HepG2 (cell line): Measurements from ENCODE around the gene IGLON5. TPM values are rescaled to one million over a fixed set of nuclear protein-coding genes. Genes with fewer than 3 reads are reported as not detected.
A peak's percentile ranks its signal among the peaks of the same experiment; 100 is the strongest.

Source experiments
- ASH2L ChIP-seq: fragments of 300-600, 200-600 bp; sonication (generic); IDR thresholded peaks from 2 replicates; pipeline ENCODE4 v1.7.0; 2017; ENCODE audit warnings: low read depth, mild to moderate bottlenecking, moderate library complexity, mixed read lengths, low read length; ENCODE audit not compliant: insufficient read length
- DNMT3B ChIP-seq: conservative IDR thresholded peaks from 2 replicates; pipeline ENCODE4 v1.6.1; 2016; ENCODE audit warnings: missing biosample characterization, control low read depth
- EP300 ChIP-seq, 3 experiments: sonication (generic) in 1 of 3; formaldehyde crosslinking in 1 of 3; IDR thresholded peaks; 2 replicates each; pipeline versions ENCODE4 v1.5.1 to v1.6.1; 2011 to 2020; ENCODE audit warnings: low read depth in 2 of 3, low read length in 2 of 3, borderline replicate concordance in 1 of 3, improper control_type of control experiment in 1 of 3, mild to moderate bottlenecking in 1 of 3, missing genetic modification reagents in 1 of 3, moderate library complexity in 1 of 3
- ETS1 ChIP-seq: sonication (generic); formaldehyde crosslinking; IDR thresholded peaks from 2 replicates; pipeline ENCODE4 v1.4.0; 2020; ENCODE audit warnings: missing genetic modification reagents
- EZH2 ChIP-seq: conservative IDR thresholded peaks from 2 replicates; pipeline ENCODE4 v1.6.1; 2012; ENCODE audit warnings: mild to moderate bottlenecking, low read depth, low read length, moderate library complexity
- FOXO4 ChIP-seq: sonication (generic); formaldehyde crosslinking; conservative IDR thresholded peaks from 2 replicates; pipeline ENCODE4 v1.8.1; 2023; ENCODE audit warnings: missing genetic modification reagents
- MNT ChIP-seq: fragments of 450-650 bp; IDR thresholded peaks from 2 replicates; pipeline ENCODE4 v1.6.1; 2016
- MTF1 ChIP-seq: sonication (generic); formaldehyde crosslinking; IDR thresholded peaks from 2 replicates; pipeline ENCODE4 v1.5.0; 2020; ENCODE audit warnings: missing genetic modification reagents
- NRL ChIP-seq: sonication (generic); formaldehyde crosslinking; IDR thresholded peaks from 2 replicates; pipeline ENCODE4 v1.5.0; 2020; ENCODE audit warnings: missing genetic modification reagents, mild to moderate bottlenecking, moderate library complexity, borderline replicate concordance
- SMARCE1 ChIP-seq: fragments of 450-650 bp; IDR thresholded peaks from 2 replicates; pipeline ENCODE4 v1.6.1; 2017; ENCODE audit warnings: borderline replicate concordance
- THAP8 ChIP-seq: sonication (generic); formaldehyde crosslinking; IDR thresholded peaks from 2 replicates; pipeline ENCODE4 v1.5.1; 2020; ENCODE audit warnings: missing genetic modification reagents, mild to moderate bottlenecking, borderline replicate concordance
- UBTF ChIP-seq: sonication (generic); formaldehyde crosslinking; IDR thresholded peaks from 2 replicates; pipeline ENCODE4 v1.4.0; 2020; ENCODE audit warnings: mild to moderate bottlenecking, missing genetic modification reagents
- ZBTB20 ChIP-seq: sonication (generic); formaldehyde crosslinking; IDR thresholded peaks from 2 replicates; pipeline ENCODE4 v1.8.1; 2023; ENCODE audit warnings: missing genetic modification reagents, low read depth, mild to moderate bottlenecking, borderline replicate concordance
- ZNF20 ChIP-seq: sonication (generic); formaldehyde crosslinking; IDR thresholded peaks from 2 replicates; pipeline ENCODE4 v1.4.0; 2020; ENCODE audit warnings: mild to moderate bottlenecking, moderate library complexity, missing genetic modification reagents
- ZNF614 ChIP-seq: IDR thresholded peaks from 2 replicates; pipeline ENCODE4 v1.6.1; 2018; ENCODE audit warnings: missing biosample characterization, missing genetic modification reagents, inconsistent platforms, borderline replicate concordance
- ZNF704 ChIP-seq: sonication (generic); formaldehyde crosslinking; IDR thresholded peaks from 2 replicates; pipeline ENCODE4 v1.8.1; 2023; ENCODE audit warnings: mild to moderate bottlenecking, inconsistent platforms, moderate library complexity, missing genetic modification reagents, borderline replicate concordance
- ZNF737 ChIP-seq: sonication (generic); formaldehyde crosslinking; IDR thresholded peaks from 2 replicates; pipeline ENCODE4 v1.5.0; 2020; ENCODE audit warnings: missing genetic modification reagents, mild to moderate bottlenecking, borderline replicate concordance
- polyA plus RNA-seq, 8 experiments: library from polyadenylated mRNA; depleted of rRNA in 3 of 8; stranded (reverse) in 7 of 8; unstranded in 1 of 8; fragments of >200 nt; fragmentation: Illumina TruSeq in 4 of 8; extraction: Trizol in 4 of 8; gene quantifications; 2 replicates each; pipeline versions ENCODE4 v1.2.1 to v1.2.3, GENCODE V29; 2011 to 2016; ENCODE audit warnings: low read depth in 4 of 8, missing spikeins in 1 of 8, mixed read lengths in 1 of 8; ENCODE audit not compliant: insufficient read depth in 1 of 8
- total RNA-seq, 5 experiments: library from RNA; depleted of rRNA; stranded (reverse); fragments of >200 nt; fragmentation: Illumina TruSeq; extraction: Trizol; gene quantifications; 2 replicates each; pipeline ENCODE4 v1.2.3, GENCODE V29; 2016; ENCODE audit warnings: low read depth in 1 of 5

Gene IGLON5
- total and polyA plus RNA-seq, 2 of the 13 experiments (the other 11 are each of a cell fraction or from before 2014, with no cell fraction given), result 0.04 to 5.7 TPM

- TF ChIP-seq ETS1 (CRISPR knock-in tag), result no peak; the same call in 1 of the 2 replicates
- TF ChIP-seq ASH2L, result peak; percentile 80
- TF ChIP-seq MTF1 (CRISPR knock-in tag), result no peak
- peak; percentile 60; the same call in 1 of the 2 replicates for TF ChIP-seq ZNF614
- no peak for TF ChIP-seq ZNF704 (CRISPR knock-in tag)
- TF ChIP-seq NRL (CRISPR knock-in tag), result no peak
- TF ChIP-seq ZBTB20 (CRISPR knock-in tag), result no peak; the same call in 1 of the 2 replicates
- no peak for TF ChIP-seq FOXO4 (CRISPR knock-in tag)
- no peak; the same call in 1 of the 2 replicates for TF ChIP-seq THAP8 (CRISPR knock-in tag)
- no peak for TF ChIP-seq DNMT3B (CRISPR knock-in tag)
- TF ChIP-seq EP300 (IDR thresholded peaks at IDR 0.05; ENCODE audit: low read depth in 2 of 2, low read length in 2 of 2), result peak in 1 of 2 experiments; percentile 74; a peak in 2 of 4 replicates
- TF ChIP-seq EP300 (CRISPR knock-in tag; IDR thresholded peaks at IDR 0.05; ENCODE audit: borderline replicate concordance), result peak; percentile 81
- no peak for TF ChIP-seq UBTF (CRISPR knock-in tag)
- TF ChIP-seq ZNF20 (CRISPR knock-in tag), result no peak
- no peak for TF ChIP-seq SMARCE1
- TF ChIP-seq MNT, result no peak
- peak; percentile 66 for TF ChIP-seq ZNF737 (CRISPR knock-in tag)
- no peak for TF ChIP-seq EZH2
These were observed 53.9 kb downstream of the IGLON5 start (continued) for GRCh38 chr19:51365211-51365964.
